ENCODE results near the gene JAZF1. TPM values are rescaled to one million over a fixed set of nuclear protein-coding genes. Genes with fewer than 3 reads are reported as not detected.

The JAZF1 gene
- total and polyA plus RNA-seq, 9 of the 15 experiments (the other 6 are each of a cell fraction or from before 2014, with no cell fraction given) = 0.04 to 0.64 (median 0.11) TPM; not detected in 3

DNA sequence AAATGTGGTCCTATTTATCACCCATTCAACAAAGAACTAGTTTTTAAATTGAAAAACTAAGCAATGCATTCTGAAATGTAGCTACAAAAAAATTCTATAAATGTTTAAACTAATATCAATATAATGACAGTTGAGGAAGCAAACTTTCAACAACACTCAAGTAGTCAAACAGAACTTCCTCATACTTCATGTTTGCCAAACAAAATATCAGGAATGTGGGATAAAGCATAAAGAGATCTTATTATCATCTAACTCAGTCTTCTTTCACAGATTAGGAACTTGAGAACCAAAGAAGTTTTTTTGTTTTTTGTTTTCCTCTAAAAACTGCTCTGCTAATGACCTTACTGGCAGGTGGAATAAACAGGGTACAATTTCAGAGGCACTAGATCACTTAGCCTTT lies 116.2 kb downstream of the JAZF1 start:
- ChIA-PET POLR2A (no interaction called here), CTCF (ENCODE audit: low intra/inter-chr PET ratio) (interaction anchor here (0.5 kb wide), 1 partner anchor 199 kb away, joined by 3 read pairs; no protein-coding TSS in a partner anchor)
- Histone ChIP-seq H3K9me3 (replicated peaks; ENCODE audit: control insufficient read depth, insufficient read depth, low read depth, low read length) (no peaks in the 10 kb centered on the region), H3K4me1 (replicated peaks in 1 of 2; ENCODE audit: control insufficient read depth in 2 of 2, insufficient read depth in 2 of 2, low read length in 2 of 2) (no peaks in the 10 kb centered on the region), H3K36me3 (ENCODE audit: control insufficient read depth, insufficient read depth, low read length) (no peaks in the 10 kb centered on the region), H3K27ac (ENCODE audit: extremely low read depth, low read depth, low read length) (no peak overlapping the region), H3K9me1 (ENCODE audit: control insufficient read depth, insufficient read depth, low read length) (no peaks in the 10 kb centered on the region), H3K79me2 (ENCODE audit: control insufficient read depth, insufficient read depth, low read length) (no peaks in the 10 kb centered on the region), H3K27me3 (ENCODE audit: control insufficient read depth in 2 of 2, insufficient read depth in 2 of 2, low read length in 2 of 2) (peaks cover 0 to 15% of the 10 kb centered on the region in 2 experiments; a peak in 2 of 5 replicates), H2AFZ (ENCODE audit: low read depth, low read length) (no peak overlapping the region), H3K4me2 (ENCODE audit: insufficient read depth, low read length) (no peak overlapping the region), H4K20me1 (replicated peaks; ENCODE audit: control insufficient read depth, insufficient read depth, low read length) (no peaks in the 10 kb centered on the region), H3K9ac (ENCODE audit: insufficient read depth in 1 of 2, low read depth in 2 of 2, low read length in 2 of 2) (no peak overlapping the region), H3K4me3 (no peak overlapping the region)
- ATAC-seq (no peak), DNase-seq (ENCODE audit: extremely low read depth in 1 of 4, low spot score in 3 of 4) (no peak), FAIRE-seq (no peak)
- in situ Hi-C loops (cut with MboI) (no loop called here), intact Hi-C loops (cut with micrococcal nuclease) (no loop called here)
- BruUV-seq (replicated peaks) = no TSS peak
- TF ChIP-seq ZNF184 (CRISPR knock-in tag; IDR thresholded peaks at IDR 0.05) (no peak), NFE2L1 (tag; IDR thresholded peaks at IDR 0.05; ENCODE audit: borderline replicate concordance, low read depth) (no peak), HDAC1 (IDR thresholded peaks at IDR 0.05) (no peak), MAZ (CRISPR knock-in tag; conservative IDR thresholded peaks at IDR 0.05 in 1 of 2, IDR thresholded peaks at IDR 0.05 in 1 of 2) (no peak), HNRNPK (IDR thresholded peaks at IDR 0.05; ENCODE audit: low read depth, low read length, poor library complexity, severe bottlenecking) (no peak), ELF4 (CRISPR knock-in tag; IDR thresholded peaks at IDR 0.05) (no peak), MAFG (tag; conservative IDR thresholded peaks at IDR 0.05) (no peak), HMGN3 (IDR thresholded peaks at IDR 0.05; ENCODE audit: borderline replicate concordance, extremely low read depth, insufficient read length, low read depth, low read length) (no peak)

All from K562 (cell line).